H1 (cell line): Measurements from ENCODE around the gene CHST11. TPM values are rescaled to one million over a fixed set of nuclear protein-coding genes. Genes with fewer than 3 reads are reported as not detected.

Experiments used
- CBX5 ChIP-seq: fragments of 300-800, 300-1000 bp; sonication (generic); IDR thresholded peaks from 2 replicates; pipeline ENCODE4 v1.7.1; 2016; ENCODE audit warnings: antibody characterized with exemption, low read length, low read depth
- CHD2 ChIP-seq: IDR thresholded peaks from 2 replicates; pipeline ENCODE4 v1.6.1; 2012; ENCODE audit warnings: low read length, improper control_type of control experiment
- CHD7 ChIP-seq: fragments of 300-600 bp; sonication (generic); IDR thresholded peaks from 2 replicates; pipeline ENCODE4 v1.7.1; 2012; ENCODE audit warnings: low read length, moderate library complexity, mild to moderate bottlenecking, inconsistent platforms; ENCODE audit not compliant: insufficient replicate concordance
- CTBP2 ChIP-seq: IDR thresholded peaks from 2 replicates; pipeline ENCODE4 v1.7.0; 2011; ENCODE audit warnings: borderline replicate concordance, mild to moderate bottlenecking, moderate library complexity, mixed read lengths, low read length; ENCODE audit not compliant: insufficient read depth, insufficient read length
- MAX ChIP-seq: IDR thresholded peaks from 2 replicates; pipeline ENCODE4 v1.6.1; 2012; ENCODE audit warnings: inconsistent platforms
- POLR2A ChIP-seq, 2 experiments: IDR thresholded peaks; 1 replicate in 1 of 2; 2 replicates in 1 of 2; pipeline ENCODE4 v1.6.1; 2011; ENCODE audit warnings: low read depth in 2 of 2, low read length in 2 of 2, mild to moderate bottlenecking in 2 of 2; ENCODE audit errors: control extremely low read depth in 1 of 2
- TAF7 ChIP-seq: optimal IDR thresholded peaks from 2 replicates; pipeline ENCODE3; 2011; ENCODE audit warnings: low read depth, mild to moderate bottlenecking, inconsistent platforms, low read length, moderate library complexity, borderline replicate concordance
- TEAD4 ChIP-seq: IDR thresholded peaks from 2 replicates; pipeline ENCODE4 v1.6.1; 2012; ENCODE audit warnings: low read depth, low read length, inconsistent platforms, mixed read lengths
- USF2 ChIP-seq: IDR thresholded peaks from 2 replicates; pipeline ENCODE4 v1.6.1; 2011; ENCODE audit warnings: low read length, improper control_type of control experiment
- polyA plus RNA-seq, 7 experiments: library from polyadenylated mRNA; depleted of rRNA in 3 of 7; stranded (reverse) in 5 of 7; unstranded in 2 of 7; fragments of >200 nt in 5 of 7; fragments of 200-250 nt in 2 of 7; gene quantifications; 1 replicate in 5 of 7; 2 replicates in 1 of 7; 4 replicates in 1 of 7; pipeline versions ENCODE4 v1.2.1 to v1.2.3, GENCODE V29; 2011 to 2013; ENCODE audit warnings: missing spikeins in 2 of 7, mixed read lengths in 2 of 7
- total RNA-seq: library from RNA; stranded (reverse); fragmentation: NEBNext Ultra II Directional; extraction: Animal tissue kit (Norgen Biotek cat#: 25700); gene quantifications from 2 replicates; pipeline ENCODE4 v1.2.1, GENCODE V29; 2021

Gene CHST11
- total and polyA plus RNA-seq, 2 of the 8 experiments (the other 6 are each of a cell fraction or from before 2014, with no cell fraction given) = 14.4 to 20.8 TPM

- no peak for TF ChIP-seq CHD7
- no peak for TF ChIP-seq USF2
- no peak for TF ChIP-seq CBX5
- TF ChIP-seq TAF7 = no peak
- no peak for TF ChIP-seq TEAD4
- no peak for TF ChIP-seq CHD2
- TF ChIP-seq MAX = no peak
- no peak for TF ChIP-seq CTBP2
- no peak for TF ChIP-seq POLR2A (IDR thresholded peaks at IDR 0.05; ENCODE audit: control extremely low read depth in 1 of 2, low read depth in 2 of 2, low read length in 2 of 2)
Measured at GRCh38 chr12:104623883-104624282, 167.1 kb downstream of the CHST11 start (continued).
